ENCODE measurements around the gene SLC25A28. TPM values are rescaled to one million over a fixed set of nuclear protein-coding genes. Genes with fewer than 3 reads are reported as not detected.

The SLC25A28 gene, protein sequence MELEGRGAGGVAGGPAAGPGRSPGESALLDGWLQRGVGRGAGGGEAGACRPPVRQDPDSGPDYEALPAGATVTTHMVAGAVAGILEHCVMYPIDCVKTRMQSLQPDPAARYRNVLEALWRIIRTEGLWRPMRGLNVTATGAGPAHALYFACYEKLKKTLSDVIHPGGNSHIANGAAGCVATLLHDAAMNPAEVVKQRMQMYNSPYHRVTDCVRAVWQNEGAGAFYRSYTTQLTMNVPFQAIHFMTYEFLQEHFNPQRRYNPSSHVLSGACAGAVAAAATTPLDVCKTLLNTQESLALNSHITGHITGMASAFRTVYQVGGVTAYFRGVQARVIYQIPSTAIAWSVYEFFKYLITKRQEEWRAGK
- 10 to 100 TPM; 18.3 to 23.9 (median 21.2) TPM for total RNA-seq (2021; fragmentation: NEBNext Ultra II Directional; extraction: Animal tissue kit (Norgen Biotek cat#: 25700))
- long read RNA-seq, partial matches to known transcripts, result 0 of 1 reads
- long read RNA-seq, other reads (novel, unspliced or antisense), result 0 of 1 reads

GRCh38 chr10:99619851-99620710, at the start of gene SLC25A28:
SLC25A28 (minus strand) TSS chr10:99620439; CDS start chr10:99620335, 104 bp downstream.
- no peaks in the 10 kb centered on the region for H3K27me3 Mint-ChIP-seq (ENCODE audit: insufficient read depth)
- peaks cover 24% of the 10 kb centered on the region for H3K36me3 Mint-ChIP-seq (ENCODE audit: low read depth)
- TF ChIP-seq, protein P1, sequence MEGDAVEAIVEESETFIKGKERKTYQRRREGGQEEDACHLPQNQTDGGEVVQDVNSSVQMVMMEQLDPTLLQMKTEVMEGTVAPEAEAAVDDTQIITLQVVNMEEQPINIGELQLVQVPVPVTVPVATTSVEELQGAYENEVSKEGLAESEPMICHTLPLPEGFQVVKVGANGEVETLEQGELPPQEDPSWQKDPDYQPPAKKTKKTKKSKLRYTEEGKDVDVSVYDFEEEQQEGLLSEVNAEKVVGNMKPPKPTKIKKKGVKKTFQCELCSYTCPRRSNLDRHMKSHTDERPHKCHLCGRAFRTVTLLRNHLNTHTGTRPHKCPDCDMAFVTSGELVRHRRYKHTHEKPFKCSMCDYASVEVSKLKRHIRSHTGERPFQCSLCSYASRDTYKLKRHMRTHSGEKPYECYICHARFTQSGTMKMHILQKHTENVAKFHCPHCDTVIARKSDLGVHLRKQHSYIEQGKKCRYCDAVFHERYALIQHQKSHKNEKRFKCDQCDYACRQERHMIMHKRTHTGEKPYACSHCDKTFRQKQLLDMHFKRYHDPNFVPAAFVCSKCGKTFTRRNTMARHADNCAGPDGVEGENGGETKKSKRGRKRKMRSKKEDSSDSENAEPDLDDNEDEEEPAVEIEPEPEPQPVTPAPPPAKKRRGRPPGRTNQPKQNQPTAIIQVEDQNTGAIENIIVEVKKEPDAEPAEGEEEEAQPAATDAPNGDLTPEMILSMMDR (IDR thresholded peaks at IDR 0.05), result no peak
- peak; percentile 100 for DNase-seq
- H3K4me1 Mint-ChIP-seq (ENCODE audit: low read depth), result peaks cover 42% of the 10 kb centered on the region
- H3K9me3 Mint-ChIP-seq, result peaks cover 10% of the 10 kb centered on the region; the same call in 1 of the 2 replicates
- peak within 1 kb of the TSS; percentile 91 for H3K4me3 Mint-ChIP-seq
- H3K27ac Mint-ChIP-seq, result peak within 1 kb of the TSS; percentile 98

GRCh38 chr10:99667108-99667751, 47.0 kb upstream of the SLC25A28 start:
- DNase-seq, result peak; percentile 90
- H3K4me3 Mint-ChIP-seq, result peak overlapping the region; percentile 6; the same call in 1 of the 2 replicates
- no peaks in the 10 kb centered on the region for H3K9me3 Mint-ChIP-seq
- peak overlapping the region; percentile 79 for H3K27ac Mint-ChIP-seq
- no peaks in the 10 kb centered on the region for H3K27me3 Mint-ChIP-seq (ENCODE audit: insufficient read depth)
- H3K36me3 Mint-ChIP-seq (ENCODE audit: low read depth), result peaks cover 38% of the 10 kb centered on the region
- H3K4me1 Mint-ChIP-seq (ENCODE audit: low read depth), result peaks cover 49% of the 10 kb centered on the region
- TF ChIP-seq, protein P1 (IDR thresholded peaks at IDR 0.05), result no peak

DNA sequence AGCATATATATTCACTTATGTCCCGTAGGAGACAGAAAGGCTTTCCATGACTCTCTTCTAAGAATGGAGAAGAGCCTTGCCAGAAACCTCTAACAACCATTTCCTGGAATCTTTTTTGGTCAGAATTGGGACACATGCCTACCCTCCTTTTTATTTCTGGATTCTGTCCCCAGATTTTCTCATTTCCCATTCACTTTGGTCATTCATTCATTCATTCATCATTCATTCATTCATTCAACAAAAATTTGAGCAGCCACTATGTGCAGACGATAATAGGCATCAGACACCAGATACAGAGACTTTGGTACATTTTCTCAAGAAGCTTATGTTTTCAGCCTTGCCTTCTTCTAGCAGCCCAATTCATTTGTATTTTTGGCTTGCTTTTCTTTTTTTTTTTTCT, 45.1 kb upstream of the SLC25A28 start:
- TF ChIP-seq, protein P1 (IDR thresholded peaks at IDR 0.05), result no peak
- Mint-ChIP-seq H3K36me3 (ENCODE audit: low read depth) (peaks cover 44% of the 10 kb centered on the region), H3K4me3 (no peak overlapping the region), H3K27ac (no peak overlapping the region), H3K27me3 (ENCODE audit: insufficient read depth) (no peaks in the 10 kb centered on the region), H3K4me1 (ENCODE audit: low read depth) (peaks cover 65% of the 10 kb centered on the region), H3K9me3 (no peaks in the 10 kb centered on the region)
- no peak for DNase-seq

DNA sequence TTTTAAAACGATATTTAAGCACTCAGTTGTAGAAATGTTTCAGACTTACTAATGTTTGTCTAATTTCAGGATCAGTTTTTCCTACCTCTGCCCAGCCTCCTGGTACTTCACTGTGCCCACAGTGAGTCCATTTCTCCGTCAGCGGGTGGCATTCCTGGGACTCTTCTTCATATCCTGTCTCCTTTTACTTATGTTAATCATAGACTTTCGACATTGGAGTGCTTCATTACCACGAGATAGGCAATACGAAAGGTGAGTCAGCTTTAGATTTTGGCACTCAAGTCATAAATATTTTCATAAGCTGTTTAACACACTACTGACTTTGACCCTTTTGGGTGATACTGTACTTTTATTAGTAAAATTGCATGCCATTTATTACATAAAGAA, 41.1 kb upstream of the SLC25A28 start:
- peak; percentile 88 for DNase-seq
- Mint-ChIP-seq H3K9me3 (no peaks in the 10 kb centered on the region), H3K27me3 (ENCODE audit: insufficient read depth) (no peaks in the 10 kb centered on the region; the same call in 1 of the 2 replicates), H3K27ac (peak overlapping the region; percentile 95), H3K36me3 (ENCODE audit: low read depth) (peaks cover 45% of the 10 kb centered on the region), H3K4me3 (peak overlapping the region; percentile 94), H3K4me1 (ENCODE audit: low read depth) (peaks cover 70% of the 10 kb centered on the region)
- TF ChIP-seq, protein P1 (IDR thresholded peaks at IDR 0.05), result no peak

Measured in HFFc6 (cell line).